HCT116 (cell line): Measurements from ENCODE around the gene CACNA1E.

Experiments used
- CTCF ChIP-seq, 3 experiments: fragments of 200-600 bp in 1 of 3; sonication (generic) in 1 of 3; IDR thresholded peaks in 2 of 3; conservative IDR thresholded peaks in 1 of 3; 2 replicates each; pipeline ENCODE4 v1.5.1; 2012 to 2017; ENCODE audit warnings: low read depth in 2 of 3, low read length in 2 of 3, antibody characterized with exemption in 1 of 3, borderline replicate concordance in 1 of 3, control low read depth in 1 of 3, mild to moderate bottlenecking in 1 of 3, mixed read lengths in 1 of 3, mixed run types in 1 of 3, moderate library complexity in 1 of 3; ENCODE audit not compliant: insufficient read depth in 1 of 3
- ELF1 ChIP-seq: IDR thresholded peaks from 2 replicates; pipeline ENCODE4 v1.6.1; 2012; ENCODE audit warnings: low read depth, borderline replicate concordance
- EZH2 ChIP-seq: fragments of 200-600 bp; sonication (generic); IDR thresholded peaks from 2 replicates; pipeline ENCODE4 v1.6.1; 2017; ENCODE audit warnings: antibody characterized with exemption, mixed run types
- EZH2phosphoT487 ChIP-seq: fragments of 200-600 bp; IDR thresholded peaks from 2 replicates; pipeline ENCODE4 v1.6.1; 2018; ENCODE audit warnings: antibody characterized with exemption, borderline replicate concordance
- FOSL1 ChIP-seq: IDR thresholded peaks from 2 replicates; pipeline ENCODE4 v1.6.1; 2012; ENCODE audit warnings: low read depth
- POLR2A ChIP-seq: IDR thresholded peaks from 2 replicates; pipeline ENCODE4 v1.7.0; 2011; ENCODE audit warnings: borderline replicate concordance; ENCODE audit not compliant: insufficient read depth, insufficient read length; ENCODE audit errors: extremely low read depth
- POLR2AphosphoS5 ChIP-seq: IDR thresholded peaks from 2 replicates; pipeline ENCODE4 v1.6.1; 2011; ENCODE audit warnings: mild to moderate bottlenecking, low read depth, low read length, moderate library complexity
- REST ChIP-seq: IDR thresholded peaks from 2 replicates; pipeline ENCODE4 v1.6.1; 2012; ENCODE audit warnings: low read depth
- SIN3A ChIP-seq: IDR thresholded peaks from 2 replicates; pipeline ENCODE4 v1.6.1; 2012; ENCODE audit warnings: low read depth
- SP1 ChIP-seq: IDR thresholded peaks from 2 replicates; pipeline ENCODE4 v1.6.1; 2012; ENCODE audit warnings: low read depth

- no peak for TF ChIP-seq EZH2
- TF ChIP-seq CTCF (IDR thresholded peaks at IDR 0.05 in 2 of 3, conservative IDR thresholded peaks at IDR 0.05 in 1 of 3; ENCODE audit: borderline replicate concordance in 1 of 3, insufficient read depth in 1 of 3, low read depth in 2 of 3, low read length in 2 of 3) = no peak
- no peak for TF ChIP-seq POLR2AphosphoS5
- TF ChIP-seq EZH2phosphoT487 = no peak
- no peak for TF ChIP-seq ELF1
- TF ChIP-seq REST = no peak
- no peak for TF ChIP-seq FOSL1
- TF ChIP-seq POLR2A = no peak
- no peak for TF ChIP-seq SP1
- TF ChIP-seq SIN3A = no peak
Observed at GRCh38 chr1:181746224-181746623, 262.9 kb downstream of the CACNA1E start.
